ENCODE results near the gene TACC2.
"Not testable (repeated sequence)": the region's sequence is repeated elsewhere in the genome, so short reads cannot be mapped to it uniquely, and the experiment has no call there.

The TACC2 gene

GRCh38 chr10:122062831-122063674 is 74.1 kb downstream of the TACC2 start:
- DNase-seq: peak; percentile 97

- DNase-seq: not testable (repeated sequence)
Measured at GRCh38 chr10:122066337-122066939, 77.5 kb downstream of the TACC2 start.

GRCh38 chr10:122068844-122069243 is 79.9 kb downstream of the TACC2 start:
- DNase-seq: no peak

- DNase-seq: no peak
Measured at GRCh38 chr10:122072491-122072890, 83.5 kb downstream of the TACC2 start.

GRCh38 chr10:122073508-122073907 is 84.5 kb downstream of the TACC2 start:
- no peak for DNase-seq

GRCh38 chr10:122075171-122075570 is 86.2 kb downstream of the TACC2 start:
- DNase-seq: no peak

GRCh38 chr10:122075876-122076275 is 86.9 kb downstream of the TACC2 start:
- not testable (repeated sequence) for DNase-seq

GRCh38 chr10:122077311-122077875 is 88.4 kb downstream of the TACC2 start:
- no peak for DNase-seq

GRCh38 chr10:122078326-122078725 is 89.4 kb downstream of the TACC2 start:
- DNase-seq: no peak

- no peak for DNase-seq
Measured at GRCh38 chr10:122078965-122079795, 90.2 kb downstream of the TACC2 start.

GRCh38 chr10:122082616-122083477 is 93.9 kb downstream of the TACC2 start:
- DNase-seq: no peak

- no peak for DNase-seq
Measured at GRCh38 chr10:122083478-122084025, 94.6 kb downstream of the TACC2 start.

- DNase-seq: no peak
Measured at GRCh38 chr10:122084286-122085041, 95.5 kb downstream of the TACC2 start.

- DNase-seq: no peak
Measured at GRCh38 chr10:122085423-122085911, 96.5 kb downstream of the TACC2 start.

GRCh38 chr10:122086416-122087240 is 97.7 kb downstream of the TACC2 start:
- no peak for DNase-seq

GRCh38 chr10:122087436-122087835 is 98.5 kb downstream of the TACC2 start:
- no peak for DNase-seq

- DNase-seq: no peak
Measured at GRCh38 chr10:122089311-122090017, 100.5 kb downstream of the TACC2 start.

GRCh38 chr10:122091722-122092121 is 102.8 kb downstream of the TACC2 start:
- no peak for DNase-seq

GRCh38 chr10:122093076-122093475 is 104.1 kb downstream of the TACC2 start:
- no peak for DNase-seq

Data from NCI-H510A treated with DMSO at 0.1 percent for 48 hours (cell line).